NCI-H774 (cell line): Measurements from ENCODE around the gene TJP2.

Experiments used
- DNase-seq: peaks from one replicate; lab custom pipeline; 2025; lab: John Stamatoyannopoulos, UW

TJP2 gene

DNA sequence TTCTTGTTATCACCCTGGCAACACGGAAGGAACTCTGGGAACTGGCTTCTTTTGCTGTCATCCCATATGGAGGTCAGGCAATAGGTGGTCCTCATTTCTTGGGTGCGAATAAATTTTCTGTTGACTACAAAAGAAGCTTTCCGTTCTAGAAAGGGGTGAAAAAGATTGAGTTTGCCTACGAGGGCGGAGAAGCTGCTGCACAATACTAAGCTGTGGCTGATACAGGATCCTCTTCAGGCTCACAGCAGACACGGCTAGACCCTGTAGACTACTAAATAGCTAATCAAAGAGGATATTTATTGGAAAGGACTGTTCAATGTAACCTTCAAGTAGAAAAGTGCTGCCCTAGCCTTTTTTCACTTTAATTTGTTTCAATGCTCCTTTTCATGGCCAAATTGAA is 58.1 kb downstream of the TJP2 start:
- no peak for DNase-seq

DNA sequence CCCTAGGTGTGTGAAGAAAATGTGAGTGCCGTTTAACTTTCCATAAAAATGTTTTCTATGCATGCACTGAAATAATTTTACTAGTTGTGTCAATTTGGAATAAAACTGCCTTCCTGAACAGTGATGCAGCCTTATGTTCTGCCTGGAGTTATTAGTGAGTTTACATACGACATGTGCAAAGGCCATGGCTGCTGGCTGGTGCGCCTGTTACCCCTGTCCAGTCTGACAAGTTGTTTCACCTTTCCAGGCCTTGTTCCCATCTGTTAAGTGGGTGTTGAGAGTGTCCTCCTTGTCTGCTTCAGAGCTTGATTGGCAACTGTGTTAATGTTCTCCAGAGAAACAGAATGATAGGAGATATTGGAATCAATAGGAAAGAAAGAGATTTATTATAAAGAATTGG is 60.6 kb downstream of the TJP2 start:
- no peak for DNase-seq

DNA sequence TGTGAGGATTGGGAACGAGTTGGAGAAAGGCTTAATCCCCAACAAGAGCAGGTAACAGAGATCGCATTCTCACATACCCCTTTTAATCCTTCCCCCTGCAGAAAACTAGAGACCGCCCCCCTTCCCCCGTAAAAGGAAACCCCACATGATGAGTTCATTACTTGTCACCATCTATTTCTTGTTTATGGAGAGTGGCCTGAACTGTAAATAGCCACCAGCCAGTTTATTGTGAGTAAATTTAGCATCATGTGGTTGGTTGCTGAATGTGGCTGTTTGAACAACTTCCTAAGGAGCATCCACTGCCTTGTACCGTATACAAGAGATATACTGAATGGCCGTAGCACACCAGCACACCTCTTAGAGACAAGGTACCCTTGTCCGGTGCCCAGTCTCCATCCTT is 62.1 kb downstream of the TJP2 start:
- DNase-seq, result no peak

DNA sequence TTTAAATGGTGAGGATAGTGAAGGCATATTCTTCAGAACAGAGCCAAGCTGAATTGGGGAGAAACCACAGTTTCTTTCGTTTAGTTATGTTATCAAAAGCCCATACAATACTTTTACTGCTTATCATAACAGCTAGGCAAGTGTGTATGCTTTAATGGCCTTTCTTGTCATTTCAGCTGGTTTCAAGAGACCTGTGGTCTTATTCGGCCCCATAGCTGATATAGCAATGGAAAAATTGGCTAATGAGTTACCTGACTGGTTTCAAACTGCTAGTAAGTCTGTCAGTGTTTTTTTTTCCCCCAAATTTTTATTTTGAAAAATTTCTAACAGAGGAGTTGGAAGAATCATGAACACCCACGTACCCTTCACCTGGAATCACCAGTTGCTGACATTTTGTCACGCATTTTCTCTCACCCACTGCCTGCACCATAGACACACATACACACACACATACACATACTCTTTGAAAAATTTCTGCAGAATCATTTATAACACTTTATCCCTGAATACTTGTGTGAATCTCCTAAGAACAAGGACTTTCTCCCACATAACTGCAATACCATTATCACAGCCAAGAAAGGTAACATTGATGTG is 63.7 kb downstream of the TJP2 start:
- no peak for DNase-seq

DNA sequence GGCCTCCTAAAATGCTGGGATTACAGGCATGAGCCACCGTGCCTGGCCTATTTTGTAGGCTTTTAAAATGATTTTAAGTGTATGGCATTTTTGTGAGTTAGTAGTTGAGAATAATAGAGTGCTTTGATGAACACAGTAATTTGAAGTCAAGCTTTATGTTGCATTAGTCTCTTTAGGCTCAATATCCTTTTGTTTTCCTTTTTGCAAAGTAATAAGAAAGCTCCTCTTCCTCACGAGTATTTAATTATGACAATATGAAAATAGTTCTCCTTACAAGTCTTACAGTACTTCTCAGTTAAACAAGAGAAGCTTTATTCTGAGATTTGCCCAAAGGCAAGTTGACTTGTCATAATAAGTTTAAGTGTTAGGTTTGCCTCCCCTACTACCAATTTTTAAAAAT is 69.0 kb downstream of the TJP2 start:
- DNase-seq, result no peak

DNA sequence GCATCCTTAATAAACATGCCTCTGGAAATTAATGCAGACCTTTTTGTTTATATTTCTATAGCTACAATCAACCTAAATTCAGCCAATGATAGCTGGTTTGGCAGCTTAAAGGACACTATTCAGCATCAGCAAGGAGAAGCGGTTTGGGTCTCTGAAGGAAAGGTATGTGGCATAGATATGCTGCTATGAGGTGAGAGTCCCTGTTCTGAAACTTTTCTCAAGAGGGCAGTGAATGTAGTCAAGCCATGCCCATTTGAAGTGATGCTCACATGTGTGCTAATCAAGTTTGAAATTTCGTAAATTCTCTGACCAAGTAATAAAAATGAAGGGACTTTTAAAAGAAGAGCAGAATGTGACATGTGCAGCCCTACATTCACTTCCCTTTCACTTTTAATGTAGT is 72.6 kb downstream of the TJP2 start:
- no peak for DNase-seq

DNA sequence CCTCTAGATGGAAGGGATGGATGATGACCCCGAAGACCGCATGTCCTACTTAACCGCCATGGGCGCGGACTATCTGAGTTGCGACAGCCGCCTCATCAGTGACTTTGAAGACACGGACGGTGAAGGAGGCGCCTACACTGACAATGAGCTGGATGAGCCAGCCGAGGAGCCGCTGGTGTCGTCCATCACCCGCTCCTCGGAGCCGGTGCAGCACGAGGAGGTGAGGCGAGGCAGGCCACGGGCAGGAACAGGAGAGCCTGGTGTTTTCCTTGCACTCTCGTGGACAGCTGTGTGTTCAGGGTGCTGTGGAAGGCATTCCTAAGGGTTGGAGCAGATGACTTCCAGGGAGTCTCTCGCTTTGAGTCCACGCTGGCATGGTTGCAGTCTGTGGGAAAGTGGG is 73.9 kb downstream of the TJP2 start:
- no peak for DNase-seq

DNA sequence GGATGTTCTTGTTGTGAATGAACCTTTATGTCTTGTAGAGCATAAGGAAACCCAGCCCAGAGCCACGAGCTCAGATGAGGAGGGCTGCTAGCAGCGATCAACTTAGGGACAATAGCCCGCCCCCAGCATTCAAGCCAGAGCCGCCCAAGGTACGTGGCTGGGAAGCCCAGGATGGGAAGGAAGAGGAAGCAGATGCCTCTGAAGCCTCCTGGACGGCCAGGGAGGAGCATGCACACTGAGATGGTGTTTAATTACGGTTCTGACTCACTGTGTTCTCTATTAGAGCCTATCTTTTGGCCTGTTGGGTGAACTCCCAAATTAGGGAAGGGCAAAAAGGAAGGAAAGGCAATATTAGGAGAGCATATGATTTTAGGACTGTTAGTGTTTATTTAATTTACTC is 75.3 kb downstream of the TJP2 start:
- no peak for DNase-seq

DNA sequence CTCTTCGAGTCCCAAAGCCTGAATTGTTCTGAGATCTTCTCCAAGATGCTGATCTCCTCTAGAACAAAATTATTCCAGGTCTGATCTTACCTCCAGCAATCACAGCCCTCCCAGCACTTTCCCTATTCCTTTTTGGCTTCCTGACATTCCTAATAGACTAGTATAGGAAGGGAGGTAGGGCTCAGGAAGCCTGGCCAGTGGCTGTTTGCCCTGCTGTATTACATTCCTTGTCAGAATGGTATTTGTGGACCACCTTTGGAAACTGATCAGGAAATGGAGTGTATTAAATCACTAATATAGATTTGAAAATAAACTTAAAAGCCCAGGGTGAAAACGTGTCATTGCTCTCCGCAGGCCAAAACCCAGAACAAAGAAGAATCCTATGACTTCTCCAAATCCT is 76.6 kb downstream of the TJP2 start:
- no peak for DNase-seq

DNA sequence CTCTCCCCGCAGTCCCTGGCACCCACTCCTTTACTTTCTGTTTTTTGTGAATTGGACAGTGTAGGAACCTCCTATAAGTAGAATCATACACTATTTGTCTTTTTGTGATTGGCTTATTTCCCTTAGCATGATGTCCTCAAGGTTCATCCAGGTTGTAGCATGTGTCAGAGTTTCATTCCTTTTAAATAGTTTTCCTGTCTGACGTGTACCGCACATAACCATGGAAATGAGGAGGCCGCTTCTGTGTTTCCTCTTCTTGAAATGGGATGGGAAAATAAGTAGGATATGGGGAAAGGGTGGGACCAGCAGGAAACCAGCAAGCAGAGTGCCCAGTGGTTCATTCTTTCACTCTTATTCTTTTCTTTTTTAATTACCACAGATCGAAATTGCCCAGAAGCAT is 78.4 kb downstream of the TJP2 start:
- DNase-seq, result no peak

DNA sequence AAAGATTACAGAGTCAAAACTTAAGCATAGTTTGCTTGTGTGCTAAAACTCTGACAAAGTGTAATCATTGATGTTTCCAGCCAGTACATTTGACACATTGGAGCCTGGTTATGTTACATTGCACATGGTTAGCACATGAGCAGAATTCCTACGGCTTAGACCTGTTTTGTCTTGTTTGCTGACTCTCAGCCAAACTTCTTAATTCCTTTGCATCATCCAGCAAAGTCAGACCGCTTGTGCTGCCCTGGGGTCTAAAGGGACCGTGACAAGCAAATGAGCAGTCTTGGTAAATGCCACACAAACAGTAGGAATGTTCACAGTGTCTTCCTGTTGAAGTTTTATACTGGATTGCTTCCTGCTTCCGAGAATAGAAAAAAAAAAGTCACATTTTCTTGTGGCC is 79.0 kb downstream of the TJP2 start:
- DNase-seq, result no peak

DNA sequence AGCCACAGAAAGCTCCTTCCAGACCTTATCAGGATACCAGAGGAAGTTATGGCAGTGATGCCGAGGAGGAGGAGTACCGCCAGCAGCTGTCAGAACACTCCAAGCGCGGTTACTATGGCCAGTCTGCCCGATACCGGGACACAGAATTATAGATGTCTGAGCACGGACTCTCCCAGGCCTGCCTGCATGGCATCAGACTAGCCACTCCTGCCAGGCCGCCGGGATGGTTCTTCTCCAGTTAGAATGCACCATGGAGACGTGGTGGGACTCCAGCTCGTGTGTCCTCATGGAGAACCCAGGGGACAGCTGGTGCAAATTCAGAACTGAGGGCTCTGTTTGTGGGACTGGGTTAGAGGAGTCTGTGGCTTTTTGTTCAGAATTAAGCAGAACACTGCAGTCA is 80.1 kb downstream of the TJP2 start:
- no peak for DNase-seq

DNA sequence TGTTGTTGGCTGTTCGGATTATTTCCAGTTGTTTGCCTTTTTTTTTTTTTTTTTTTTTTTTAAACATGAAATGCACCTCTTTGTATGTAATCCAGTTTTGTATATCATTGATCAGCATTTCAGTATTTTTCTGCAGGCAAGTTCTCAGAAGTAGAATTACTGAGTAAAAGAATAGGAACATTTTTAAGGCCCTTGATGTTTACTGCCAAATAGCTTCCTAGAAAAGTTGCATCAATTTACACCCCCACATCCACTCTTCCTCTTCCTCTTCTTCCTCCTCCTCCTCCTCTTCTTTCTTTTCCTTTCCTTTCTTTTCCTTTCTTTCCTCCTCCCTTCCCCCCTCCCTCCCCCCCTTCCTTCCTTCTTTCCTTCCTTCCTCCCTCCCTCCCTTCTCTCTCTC is 81.5 kb downstream of the TJP2 start:
- DNase-seq, result no peak

DNA sequence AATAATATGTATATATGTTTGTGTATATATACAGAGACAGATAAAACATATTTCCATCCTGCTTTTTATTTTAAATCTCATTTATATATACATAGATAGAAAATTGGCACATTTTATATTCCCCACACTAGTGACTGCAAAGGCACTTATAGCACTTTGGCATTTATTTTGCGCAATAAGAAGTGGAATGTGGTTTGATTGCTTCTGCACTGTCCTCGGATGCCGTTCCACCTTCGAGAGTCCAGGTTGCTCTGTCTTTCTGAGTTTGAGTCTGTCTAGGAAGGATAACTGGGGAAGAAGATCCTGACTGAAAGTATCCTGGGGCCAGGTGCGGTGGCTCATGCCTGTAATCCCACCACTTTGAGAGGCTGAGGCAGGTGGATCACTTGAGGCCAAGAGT is 84.5 kb downstream of the TJP2 start:
- DNase-seq, result no peak

DNA sequence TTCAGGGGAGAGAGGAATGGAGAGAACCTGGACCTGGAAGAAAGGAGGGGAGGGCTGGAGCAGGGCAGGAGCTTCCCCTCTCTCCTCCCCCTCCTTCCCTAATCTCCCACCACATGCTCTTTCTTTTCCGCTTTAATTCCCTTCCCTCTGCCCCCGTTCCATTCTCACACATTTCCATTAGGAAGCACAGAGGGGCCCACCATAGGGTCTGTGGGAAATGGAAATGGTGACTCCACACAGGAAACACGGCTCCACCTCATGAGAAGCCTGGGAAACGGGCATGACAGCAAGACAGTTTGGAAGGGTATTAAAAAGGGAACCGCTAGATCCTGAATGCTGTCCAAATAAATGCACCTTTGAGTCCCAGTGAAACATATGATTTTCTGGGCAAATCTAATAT is 86.1 kb downstream of the TJP2 start:
- no peak for DNase-seq

DNA sequence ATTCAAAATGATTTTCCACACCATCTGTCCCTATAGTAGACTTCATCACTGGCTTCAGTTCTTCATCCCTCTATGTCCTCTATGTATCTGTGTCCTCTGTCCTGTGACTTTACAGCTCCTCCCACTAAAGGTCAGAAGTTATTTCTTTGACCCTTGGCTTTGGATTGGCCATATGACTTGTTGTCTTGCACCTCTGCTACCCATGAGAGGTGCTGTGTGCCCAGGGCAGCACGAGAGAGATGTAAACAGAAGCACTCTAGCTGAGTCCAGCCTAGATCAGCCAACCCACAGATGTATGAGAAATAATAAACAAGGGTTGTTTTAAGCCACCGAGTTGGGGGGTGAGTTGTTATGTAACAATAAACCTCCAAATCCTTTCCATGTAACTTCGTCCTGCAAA is 87.6 kb downstream of the TJP2 start:
- DNase-seq, result no peak

DNA sequence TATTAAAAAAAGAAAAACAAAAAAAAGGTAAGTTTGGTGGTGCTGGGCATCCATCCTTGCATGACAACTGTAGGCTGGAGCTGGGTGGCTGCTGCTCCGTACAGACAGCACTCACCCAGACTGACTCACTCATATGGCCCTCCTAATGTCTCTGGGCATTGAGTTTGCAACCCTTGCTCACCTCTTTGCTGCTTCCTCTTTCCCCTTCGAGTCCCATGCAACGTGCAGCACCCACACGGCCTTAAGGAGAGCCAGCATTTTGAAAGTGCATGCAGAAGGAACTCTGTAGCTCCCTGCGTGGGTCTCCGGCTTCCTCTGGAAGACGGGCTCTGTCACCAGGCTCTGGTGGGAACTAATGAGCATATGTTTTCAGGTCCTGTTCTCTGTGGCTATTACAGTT is 90.4 kb downstream of the TJP2 start:
- no peak for DNase-seq

DNA sequence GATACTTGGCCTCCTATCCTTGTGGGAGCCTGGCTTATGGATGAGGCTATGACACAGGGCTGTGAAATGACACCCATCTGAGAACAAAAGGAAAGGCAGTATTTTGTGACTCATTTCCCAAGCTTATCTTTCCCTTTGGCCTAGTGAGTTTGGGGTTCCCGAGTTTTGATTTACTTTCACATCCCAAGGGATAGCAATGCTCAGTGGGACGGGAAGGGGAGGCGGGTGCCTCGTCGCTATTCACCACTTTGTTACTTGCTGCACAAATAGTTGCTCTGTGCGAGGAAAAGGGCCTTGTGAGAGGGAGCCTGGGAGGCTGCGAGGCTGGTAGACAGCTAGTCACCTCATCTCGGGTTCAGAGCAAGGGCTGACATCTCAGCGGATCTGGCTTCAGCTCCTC is 91.8 kb downstream of the TJP2 start:
- DNase-seq, result no peak

DNA sequence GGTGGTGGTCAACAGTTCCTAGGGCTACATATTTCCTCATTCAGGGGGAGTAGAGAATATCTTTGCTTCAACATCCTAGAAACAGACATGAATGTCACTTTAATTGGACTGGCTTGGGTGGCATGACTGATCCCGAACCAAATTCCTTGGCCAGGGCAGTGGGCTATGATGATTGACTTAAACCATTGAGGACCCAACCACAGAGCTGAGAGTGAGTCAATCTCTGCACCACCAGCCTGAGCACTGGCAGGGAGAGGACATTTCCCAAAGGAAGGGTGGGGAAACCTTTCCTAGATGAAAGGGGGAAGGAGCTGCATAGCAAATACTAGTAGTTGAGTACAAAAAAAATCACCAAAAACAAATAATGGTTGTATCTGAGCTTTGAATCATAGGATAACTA is 98.1 kb downstream of the TJP2 start:
- DNase-seq, result no peak

DNA sequence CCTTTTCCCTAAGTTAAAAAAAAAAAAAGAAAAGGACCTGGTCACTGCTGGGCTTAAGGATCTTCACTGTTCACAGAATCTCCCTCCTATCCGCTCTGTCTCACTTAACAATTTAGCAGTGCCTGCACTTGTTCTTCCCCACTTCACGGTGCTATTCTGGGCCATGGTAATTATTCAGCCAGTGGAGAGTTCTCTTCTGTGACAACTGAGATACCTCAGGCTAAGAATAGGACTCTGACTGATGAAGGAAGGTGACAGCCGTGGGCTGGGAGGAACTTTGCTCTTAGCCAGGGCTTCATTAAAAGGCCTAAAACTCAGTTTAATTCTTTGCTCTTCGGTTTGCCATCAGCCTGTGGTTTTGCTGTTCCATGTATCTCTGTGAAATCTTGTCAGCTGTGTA is 99.1 kb downstream of the TJP2 start:
- DNase-seq, result no peak

DNA sequence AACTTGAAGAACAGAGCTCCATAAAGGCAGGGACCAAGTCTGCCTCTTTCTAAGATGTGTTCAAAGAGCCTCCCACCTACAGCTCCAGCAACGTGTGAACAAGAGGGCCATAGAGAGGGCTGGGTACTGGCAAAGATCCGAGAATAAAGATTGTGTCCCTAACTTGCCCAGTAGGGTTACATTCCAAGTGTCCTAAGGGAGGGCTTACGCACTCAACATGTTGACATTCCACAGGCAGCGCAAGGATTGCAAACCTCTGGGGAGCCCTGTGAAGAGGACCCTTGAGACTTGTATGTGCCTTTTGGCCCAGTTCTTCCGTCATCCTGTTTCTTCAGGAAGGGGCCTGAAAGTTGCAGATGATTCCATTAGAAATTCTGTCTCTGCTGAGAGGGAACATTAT is 102.7 kb downstream of the TJP2 start:
- DNase-seq, result no peak

DNA sequence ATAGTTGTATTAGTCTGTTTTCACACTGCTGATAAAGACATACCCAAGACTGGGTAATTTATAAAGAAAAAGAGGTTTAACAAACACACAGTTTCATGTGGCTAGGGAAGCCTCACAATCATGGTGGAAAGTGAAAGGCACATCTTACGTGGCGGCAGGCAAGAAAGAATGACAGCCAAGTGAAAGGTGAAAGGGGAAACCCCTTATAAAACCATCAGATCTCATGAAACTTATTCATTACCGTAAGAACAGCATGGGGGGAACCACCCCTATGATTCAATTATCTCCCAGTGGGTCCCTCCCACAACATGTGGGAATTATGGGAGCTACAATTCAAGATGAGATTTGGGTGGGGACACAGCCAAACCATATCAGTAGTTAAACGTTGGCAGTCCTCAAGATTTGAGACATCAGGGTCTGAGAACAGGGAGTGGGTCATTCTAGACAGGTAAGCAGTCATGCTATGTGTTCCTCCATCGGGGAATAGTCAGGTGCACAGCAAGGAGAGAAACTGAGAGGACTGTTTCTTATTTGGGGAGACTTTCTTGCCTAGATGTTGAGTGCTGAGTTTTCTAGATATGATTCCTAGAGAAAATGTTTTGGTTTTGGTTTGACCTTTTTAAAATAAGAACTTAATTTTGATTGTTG is 105.1 kb downstream of the TJP2 start:
- DNase-seq, result no peak

DNA sequence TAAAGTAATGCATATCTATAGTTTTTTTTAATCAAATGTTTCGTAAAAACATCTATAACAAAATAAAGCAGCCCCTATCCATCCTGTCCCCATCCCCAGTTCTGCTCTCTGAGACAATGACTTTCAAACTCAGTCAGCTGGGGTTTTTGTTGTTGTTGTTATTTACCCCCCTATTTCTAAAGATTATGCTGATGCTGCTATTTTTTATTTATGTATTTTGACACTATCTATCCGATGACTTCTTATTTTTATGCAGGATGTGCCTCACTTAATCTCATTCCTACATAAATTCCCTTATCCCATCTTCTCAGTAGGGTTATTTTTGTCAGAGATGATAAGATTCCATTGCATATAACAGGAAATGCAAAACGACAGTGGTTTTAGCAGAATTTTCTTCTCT is 105.7 kb downstream of the TJP2 start:
- DNase-seq, result no peak

DNA sequence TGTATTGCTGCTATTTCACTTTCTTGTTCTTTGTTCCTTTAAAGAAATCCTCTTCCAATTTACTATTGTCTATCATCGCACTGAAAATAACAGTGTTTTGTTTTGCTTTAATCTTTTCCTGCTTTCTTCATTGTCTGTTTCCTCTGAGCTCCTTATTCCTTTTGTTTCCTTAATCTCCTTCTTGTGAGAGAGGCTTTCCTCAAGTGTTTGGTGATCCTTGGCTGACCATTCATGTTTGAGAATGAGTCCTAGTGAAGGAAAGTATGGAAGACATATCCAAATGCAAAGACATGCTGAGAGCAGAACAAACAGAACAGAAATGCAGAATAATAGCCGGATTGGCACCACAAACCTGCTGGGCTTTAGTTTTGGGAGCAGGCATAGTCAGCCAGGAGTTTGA is 108.9 kb downstream of the TJP2 start:
- DNase-seq, result no peak

DNA sequence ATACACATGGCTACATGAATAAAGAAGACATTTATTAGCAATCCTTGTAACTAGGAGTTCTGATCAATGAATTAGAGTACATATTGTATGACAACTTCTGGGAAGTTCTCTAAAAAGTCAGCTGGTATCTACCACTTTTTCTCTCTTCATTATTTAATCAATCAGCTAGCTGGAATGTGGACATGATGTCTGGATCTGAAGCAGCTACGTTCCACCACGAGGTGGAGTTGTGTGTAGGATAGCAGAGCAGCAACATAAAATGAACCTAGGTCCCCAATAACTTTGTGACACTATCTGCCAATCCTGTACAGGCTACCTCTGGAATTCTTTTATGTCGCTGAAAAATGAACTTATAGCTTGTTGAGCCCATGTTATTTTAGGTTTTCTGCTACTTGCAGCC is 118.0 kb downstream of the TJP2 start:
- no peak for DNase-seq
